Nephron progenitor cell (in vitro differentiated cells): Measurements from ENCODE around the gene PBX1.

Experiments
- DNase-seq: peaks from one replicate; pipeline ENCODE4 v3.0.0; 2021
- H3K27ac Mint-ChIP-seq: 2 replicates; pipeline ENCODE4 v1.8.0; 2021; ENCODE audit warnings: mild to moderate bottlenecking, moderate library complexity, mixed read lengths
- H3K27me3 Mint-ChIP-seq: 2 replicates; pipeline ENCODE4 v1.8.0; 2021; ENCODE audit warnings: mild to moderate bottlenecking, low read depth, mixed read lengths; ENCODE audit not compliant: poor library complexity
- H3K36me3 Mint-ChIP-seq: 2 replicates; pipeline ENCODE4 v1.8.0; 2021; ENCODE audit warnings: low read depth, mixed read lengths
- H3K4me1 Mint-ChIP-seq: 2 replicates; pipeline ENCODE4 v1.8.0; 2021; ENCODE audit warnings: mixed read lengths
- H3K4me3 Mint-ChIP-seq: 2 replicates; pipeline ENCODE4 v1.8.0; 2021; ENCODE audit warnings: mild to moderate bottlenecking, moderate library complexity, mixed read lengths
- H3K9me3 Mint-ChIP-seq: 2 replicates; pipeline ENCODE4 v1.8.0; 2021; ENCODE audit warnings: mild to moderate bottlenecking, moderate library complexity, mixed read lengths
- CTCF ChIP-seq: fragments of 200-600 bp; sonication (generic); IDR thresholded peaks from 2 replicates; pipeline ENCODE4 v1.5.0; 2021; ENCODE audit warnings: antibody characterized with exemption

PBX1 gene

GRCh38 chr1:164671966-164672571 lies 113.1 kb downstream of the PBX1 start:
- H3K27ac Mint-ChIP-seq = peak overlapping the region; percentile 68
- DNase-seq = no peak

GRCh38 chr1:164672588-164672987 lies 113.6 kb downstream of the PBX1 start:
- H3K36me3 Mint-ChIP-seq = peaks cover 40% of the 10 kb centered on the region
- H3K27me3 Mint-ChIP-seq = no peaks in the 10 kb centered on the region
- DNase-seq = no peak
- TF ChIP-seq CTCF = no peak
- peaks cover 40% of the 10 kb centered on the region for H3K4me1 Mint-ChIP-seq
- no peak overlapping the region for H3K4me3 Mint-ChIP-seq
- H3K27ac Mint-ChIP-seq = no peak overlapping the region
- peaks cover 3% of the 10 kb centered on the region for H3K9me3 Mint-ChIP-seq

More at GRCh38 chr1:164671966-164672571, 113.1 kb downstream of the PBX1 start:
- Mint-ChIP-seq H3K4me1 (peaks cover 38% of the 10 kb centered on the region), H3K36me3 (peaks cover 35% of the 10 kb centered on the region), H3K27me3 (no peaks in the 10 kb centered on the region), H3K9me3 (peaks cover 3% of the 10 kb centered on the region), H3K4me3 (peak overlapping the region; percentile 4)
- no peak for TF ChIP-seq CTCF

GRCh38 chr1:164673584-164674214 lies 114.7 kb downstream of the PBX1 start:
- peaks cover 3% of the 10 kb centered on the region for H3K9me3 Mint-ChIP-seq
- H3K36me3 Mint-ChIP-seq = peaks cover 41% of the 10 kb centered on the region
- DNase-seq = peak; percentile 28
- H3K4me3 Mint-ChIP-seq = no peak overlapping the region
- peaks cover 48% of the 10 kb centered on the region for H3K4me1 Mint-ChIP-seq
- peak; percentile 52 for TF ChIP-seq CTCF
- H3K27me3 Mint-ChIP-seq = no peaks in the 10 kb centered on the region
- no peak overlapping the region for H3K27ac Mint-ChIP-seq

- peaks cover 34% of the 10 kb centered on the region for H3K36me3 Mint-ChIP-seq
- peaks cover 44% of the 10 kb centered on the region for H3K4me1 Mint-ChIP-seq
- H3K4me3 Mint-ChIP-seq = no peak overlapping the region
- H3K27me3 Mint-ChIP-seq = no peaks in the 10 kb centered on the region
- no peak for DNase-seq
- H3K27ac Mint-ChIP-seq = no peak overlapping the region
- no peak for TF ChIP-seq CTCF
- no peaks in the 10 kb centered on the region for H3K9me3 Mint-ChIP-seq
Observed at GRCh38 chr1:164675342-164675904, 116.4 kb downstream of the PBX1 start.

- Mint-ChIP-seq H3K36me3 (peaks cover 51% of the 10 kb centered on the region), H3K4me3 (no peak overlapping the region), H3K4me1 (peaks cover 17% of the 10 kb centered on the region), H3K27me3 (no peaks in the 10 kb centered on the region), H3K27ac (no peak overlapping the region), H3K9me3 (no peaks in the 10 kb centered on the region)
- no peak for TF ChIP-seq CTCF
- DNase-seq = no peak
Observed at GRCh38 chr1:164678136-164678700, 119.2 kb downstream of the PBX1 start.
